ENCODE data around the gene EIF4E.
"Not testable (repeated sequence)": the region's sequence is repeated elsewhere in the genome, so short reads cannot be mapped to it uniquely, and the experiment has no call there.

DNA sequence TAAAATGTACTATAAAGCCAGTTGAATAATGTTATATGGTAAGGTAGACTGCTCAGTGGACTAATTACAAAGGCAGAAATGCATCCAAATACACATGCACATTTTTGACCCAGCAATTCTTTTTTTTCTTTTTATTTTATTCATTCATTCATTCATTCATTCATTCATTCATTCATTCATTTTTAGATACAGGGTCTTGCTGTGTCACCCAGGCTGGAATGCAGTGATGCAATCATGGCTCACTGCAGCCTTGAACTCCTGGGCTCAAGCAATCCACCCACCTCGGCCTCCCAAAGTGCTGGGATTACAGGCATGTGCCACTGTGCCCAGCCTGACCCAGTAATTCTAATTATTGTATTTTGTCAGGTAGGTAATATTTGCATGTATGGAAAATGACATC lies 97.9 kb downstream of the EIF4E start:
- not testable (repeated sequence) for TF ChIP-seq SP1 (IDR thresholded peaks at IDR 0.05); BHLHE40 (IDR thresholded peaks at IDR 0.05; ENCODE audit: borderline replicate concordance); ELF4 (IDR thresholded peaks at IDR 0.05); FOXK2 (IDR thresholded peaks at IDR 0.05); TARDBP (IDR thresholded peaks at IDR 0.05); ARNT (IDR thresholded peaks at IDR 0.05)
- TF ChIP-seq, protein P1, sequence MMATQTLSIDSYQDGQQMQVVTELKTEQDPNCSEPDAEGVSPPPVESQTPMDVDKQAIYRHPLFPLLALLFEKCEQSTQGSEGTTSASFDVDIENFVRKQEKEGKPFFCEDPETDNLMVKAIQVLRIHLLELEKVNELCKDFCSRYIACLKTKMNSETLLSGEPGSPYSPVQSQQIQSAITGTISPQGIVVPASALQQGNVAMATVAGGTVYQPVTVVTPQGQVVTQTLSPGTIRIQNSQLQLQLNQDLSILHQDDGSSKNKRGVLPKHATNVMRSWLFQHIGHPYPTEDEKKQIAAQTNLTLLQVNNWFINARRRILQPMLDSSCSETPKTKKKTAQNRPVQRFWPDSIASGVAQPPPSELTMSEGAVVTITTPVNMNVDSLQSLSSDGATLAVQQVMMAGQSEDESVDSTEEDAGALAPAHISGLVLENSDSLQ (IDR thresholded peaks at IDR 0.05): not testable (repeated sequence)
